Kidney epithelial cell (primary cell): ENCODE data around the gene CDKAL1. TPM values are rescaled to one million over a fixed set of nuclear protein-coding genes. Genes with fewer than 3 reads are reported as not detected.

Source experiments
- DNase-seq: peaks from one replicate; pipeline ENCODE4 v3.0.0-alpha.2; 2010; ENCODE audit warnings: low read depth
- H3K27me3 ChIP-seq: 2 replicates; pipeline ENCODE4 v1.6.0; 2011; ENCODE audit warnings: low read length; ENCODE audit not compliant: control insufficient read depth, insufficient read depth
- H3K36me3 ChIP-seq: 2 replicates; pipeline ENCODE4 v1.5.1; 2011; ENCODE audit warnings: low read length; ENCODE audit not compliant: control insufficient read depth, insufficient read depth
- H3K4me3 ChIP-seq: 2 replicates; pipeline ENCODE4 v1.5.1; 2011; ENCODE audit warnings: low read depth, mild to moderate bottlenecking, control low read depth, low read length
- CTCF ChIP-seq: IDR thresholded peaks from 2 replicates; pipeline ENCODE4 v1.5.1; 2011; ENCODE audit warnings: mild to moderate bottlenecking, moderate library complexity, low read length, control low read depth, inconsistent platforms; ENCODE audit not compliant: insufficient read depth, poor library complexity, severe bottlenecking
- total RNA-seq: library from RNA; depleted of rRNA; stranded (reverse); fragments of >200 nt; gene quantifications from 2 replicates; pipeline ENCODE4 v1.2.3, GENCODE V29; 2015

The CDKAL1 gene
- total RNA-seq, 1 donor from 2014 or later = 15.0 TPM

- TF ChIP-seq CTCF = no peak
- no peak overlapping the region for H3K4me3 ChIP-seq
- no peak for DNase-seq
- no peaks in the 10 kb centered on the region for H3K36me3 ChIP-seq
- no peaks in the 10 kb centered on the region for H3K27me3 ChIP-seq
Measured at GRCh38 chr6:21067521-21067920, 533.3 kb downstream of the CDKAL1 start.

GRCh38 chr6:21070620-21071019 lies 536.4 kb downstream of the CDKAL1 start:
- no peak for DNase-seq
- Histone ChIP-seq H3K36me3 (no peaks in the 10 kb centered on the region), H3K4me3 (no peak overlapping the region), H3K27me3 (no peaks in the 10 kb centered on the region)
- no peak for TF ChIP-seq CTCF

- H3K27me3 ChIP-seq = no peaks in the 10 kb centered on the region
- DNase-seq = no peak
- H3K36me3 ChIP-seq = no peaks in the 10 kb centered on the region
- TF ChIP-seq CTCF = no peak
- no peak overlapping the region for H3K4me3 ChIP-seq
Measured at GRCh38 chr6:21071780-21072468, 537.7 kb downstream of the CDKAL1 start.

- H3K27me3 ChIP-seq = no peaks in the 10 kb centered on the region
- no peaks in the 10 kb centered on the region for H3K36me3 ChIP-seq
- DNase-seq = no peak
- H3K4me3 ChIP-seq = no peak overlapping the region
- no peak for TF ChIP-seq CTCF
Measured at GRCh38 chr6:21073318-21073839, 539.1 kb downstream of the CDKAL1 start.

GRCh38 chr6:21074484-21074883 lies 540.2 kb downstream of the CDKAL1 start:
- Histone ChIP-seq H3K36me3 (no peaks in the 10 kb centered on the region), H3K4me3 (no peak overlapping the region), H3K27me3 (no peaks in the 10 kb centered on the region)
- no peak for TF ChIP-seq CTCF
- no peak for DNase-seq

- no peak for DNase-seq
Measured at GRCh38 chr6:21075986-21076385, 541.7 kb downstream of the CDKAL1 start.

More at GRCh38 chr6:21075986-21076385, 541.7 kb downstream of the CDKAL1 start:
- TF ChIP-seq CTCF = no peak
- Histone ChIP-seq H3K36me3 (no peaks in the 10 kb centered on the region), H3K4me3 (no peak overlapping the region), H3K27me3 (no peaks in the 10 kb centered on the region)
